OCI-LY1 (cell line): Measurements from ENCODE around the gene FCRLA.
"Not testable (repeated sequence)": the region's sequence is repeated elsewhere in the genome, so short reads cannot be mapped to it uniquely, and the experiment has no call there.

Source experiments
- EZH2 ChIP-seq: fragments of 200-600 bp; sonication (generic), shearing (Covaris generic); IDR thresholded peaks from 2 replicates; pipeline ENCODE4 v1.8.0; 2017; ENCODE audit warnings: borderline replicate concordance, mixed run types, mild to moderate bottlenecking, antibody characterized with exemption, low read length, moderate library complexity, mixed read lengths
- TF ChIP-seq, protein P1 (sequence below): fragments of 200-600 bp; sonication (generic), shearing (Covaris generic); IDR thresholded peaks from 2 replicates; pipeline ENCODE4 v1.5.1; 2017; ENCODE audit warnings: mild to moderate bottlenecking, antibody characterized with exemption, low read length, moderate library complexity, mixed read lengths

DNA sequence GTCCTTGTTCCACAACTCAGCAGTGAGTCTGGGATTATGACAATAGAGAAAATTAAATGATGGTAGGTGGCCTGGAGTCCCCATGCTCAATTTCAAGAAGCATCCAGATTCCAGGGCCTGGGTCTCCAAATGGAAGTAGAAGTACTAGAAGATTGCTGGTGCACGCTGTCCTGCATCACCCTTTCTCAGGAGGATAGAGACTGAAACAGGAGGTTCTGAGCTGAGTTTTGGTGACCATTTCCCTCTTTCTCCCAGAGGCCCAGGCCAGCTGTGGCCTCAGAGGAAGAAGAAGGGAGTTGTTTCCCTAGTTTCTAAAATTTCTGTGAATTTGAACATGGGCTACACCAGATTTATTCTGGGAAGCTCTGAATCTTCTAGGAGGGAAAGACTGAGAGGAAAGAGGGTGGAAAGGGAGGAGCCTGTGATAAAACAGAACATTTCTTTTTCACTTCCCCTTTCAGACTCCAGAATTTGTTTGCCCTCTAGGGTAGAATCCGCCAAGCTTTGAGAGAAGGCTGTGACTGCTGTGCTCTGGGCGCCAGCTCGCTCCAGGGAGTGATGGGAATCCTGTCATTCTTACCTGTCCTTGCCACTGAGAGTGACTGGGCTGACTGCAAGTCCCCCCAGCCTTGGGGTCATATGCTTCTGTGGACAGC is 44.2 kb upstream of the FCRLA start, which contains the start of gene FCGR2B:
- TF ChIP-seq, protein P1, sequence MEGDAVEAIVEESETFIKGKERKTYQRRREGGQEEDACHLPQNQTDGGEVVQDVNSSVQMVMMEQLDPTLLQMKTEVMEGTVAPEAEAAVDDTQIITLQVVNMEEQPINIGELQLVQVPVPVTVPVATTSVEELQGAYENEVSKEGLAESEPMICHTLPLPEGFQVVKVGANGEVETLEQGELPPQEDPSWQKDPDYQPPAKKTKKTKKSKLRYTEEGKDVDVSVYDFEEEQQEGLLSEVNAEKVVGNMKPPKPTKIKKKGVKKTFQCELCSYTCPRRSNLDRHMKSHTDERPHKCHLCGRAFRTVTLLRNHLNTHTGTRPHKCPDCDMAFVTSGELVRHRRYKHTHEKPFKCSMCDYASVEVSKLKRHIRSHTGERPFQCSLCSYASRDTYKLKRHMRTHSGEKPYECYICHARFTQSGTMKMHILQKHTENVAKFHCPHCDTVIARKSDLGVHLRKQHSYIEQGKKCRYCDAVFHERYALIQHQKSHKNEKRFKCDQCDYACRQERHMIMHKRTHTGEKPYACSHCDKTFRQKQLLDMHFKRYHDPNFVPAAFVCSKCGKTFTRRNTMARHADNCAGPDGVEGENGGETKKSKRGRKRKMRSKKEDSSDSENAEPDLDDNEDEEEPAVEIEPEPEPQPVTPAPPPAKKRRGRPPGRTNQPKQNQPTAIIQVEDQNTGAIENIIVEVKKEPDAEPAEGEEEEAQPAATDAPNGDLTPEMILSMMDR: not testable (repeated sequence)
- not testable (repeated sequence) for TF ChIP-seq EZH2
